HepG2 (cell line): ENCODE results near the gene TMEM117. TPM values are rescaled to one million over a fixed set of nuclear protein-coding genes. Genes with fewer than 3 reads are reported as not detected.
A peak's percentile ranks its signal among the peaks of the same experiment; 100 is the strongest.

Experiments used
- AHR ChIP-seq: IDR thresholded peaks from 2 replicates; pipeline ENCODE4 v1.6.1; 2018; ENCODE audit warnings: missing genetic modification reagents, missing compliant biosample characterization
- ARID2 ChIP-seq: sonication (generic); formaldehyde crosslinking; IDR thresholded peaks from 2 replicates; pipeline ENCODE4 v1.8.1; 2022; ENCODE audit warnings: mild to moderate bottlenecking, missing genetic modification reagents, borderline replicate concordance
- CSRNP2 ChIP-seq: sonication (generic); formaldehyde crosslinking; conservative IDR thresholded peaks from 2 replicates; pipeline ENCODE4 v1.8.0; 2022; ENCODE audit warnings: low read depth, missing genetic modification reagents
- FOXP1 ChIP-seq, 2 experiments: fragments of 450-650 bp in 1 of 2; IDR thresholded peaks; 2 replicates each; pipeline ENCODE4 v1.6.1; 2017 to 2018; ENCODE audit warnings: antibody characterized with exemption in 1 of 2
- HCFC1 ChIP-seq: fragments of 150-350 bp; IDR thresholded peaks from 2 replicates; pipeline ENCODE4 v1.6.1; 2014; ENCODE audit warnings: low read depth, low read length
- HDAC6 ChIP-seq: fragments of 200-600 bp; sonication (generic); IDR thresholded peaks from 2 replicates; pipeline ENCODE4 v1.7.0; 2017; ENCODE audit warnings: mild to moderate bottlenecking, antibody characterized with exemption, low read length, low read depth
- HNF4A ChIP-seq: sonication (generic); formaldehyde crosslinking; IDR thresholded peaks from 2 replicates; pipeline ENCODE4 v1.4.0; 2020; ENCODE audit warnings: missing genetic modification reagents
- HNRNPH1 ChIP-seq: fragments of 200-400 bp; formaldehyde crosslinking; optimal IDR thresholded peaks from 2 replicates; pipeline ENCODE3; 2017; ENCODE audit warnings: mild to moderate bottlenecking, low read depth, low read length
- MEF2D ChIP-seq: sonication (generic); formaldehyde crosslinking; IDR thresholded peaks from 2 replicates; pipeline ENCODE4 v1.5.1; 2020; ENCODE audit warnings: mild to moderate bottlenecking, missing genetic modification reagents
- NFKB2 ChIP-seq: sonication (generic); formaldehyde crosslinking; IDR thresholded peaks from 2 replicates; pipeline ENCODE4 v1.4.0; 2020; ENCODE audit warnings: missing genetic modification reagents, borderline replicate concordance
- NFYC ChIP-seq: IDR thresholded peaks from 2 replicates; pipeline ENCODE4 v1.6.1; 2016; ENCODE audit warnings: missing genetic modification reagents, missing compliant biosample characterization
- NR2F6 ChIP-seq, 2 experiments: IDR thresholded peaks; 2 replicates each; pipeline ENCODE4 v1.6.1; 2016; ENCODE audit warnings: antibody characterized with exemption in 1 of 2, mild to moderate bottlenecking in 1 of 2
- RARA ChIP-seq: IDR thresholded peaks from 2 replicates; pipeline ENCODE4 v1.6.1; 2016; ENCODE audit warnings: missing genetic modification reagents, missing compliant biosample characterization
- SATB2 ChIP-seq: sonication (generic); formaldehyde crosslinking; IDR thresholded peaks from 2 replicates; pipeline ENCODE4 v1.5.0; 2020; ENCODE audit warnings: missing genetic modification reagents
- TARDBP ChIP-seq: sonication (generic); formaldehyde crosslinking; IDR thresholded peaks from 2 replicates; pipeline ENCODE4 v1.8.0; 2022; ENCODE audit warnings: mild to moderate bottlenecking, missing genetic modification reagents
- TBL1XR1 ChIP-seq: fragments of 150-350 bp; IDR thresholded peaks from 2 replicates; pipeline ENCODE4 v1.6.1; 2014; ENCODE audit warnings: borderline replicate concordance, low read length; ENCODE audit not compliant: partially characterized antibody
- TRIM22 ChIP-seq: fragments of 450-650 bp; IDR thresholded peaks from 2 replicates; pipeline ENCODE4 v1.6.1; 2017
- UBTF ChIP-seq: sonication (generic); formaldehyde crosslinking; IDR thresholded peaks from 2 replicates; pipeline ENCODE4 v1.4.0; 2020; ENCODE audit warnings: mild to moderate bottlenecking, missing genetic modification reagents
- ZNF264 ChIP-seq: sonication (generic); formaldehyde crosslinking; IDR thresholded peaks from 2 replicates; pipeline ENCODE4 v1.4.0; 2020; ENCODE audit warnings: missing genetic modification reagents
- ZNF34 ChIP-seq: sonication (generic); formaldehyde crosslinking; IDR thresholded peaks from 2 replicates; pipeline ENCODE4 v1.4.0; 2020; ENCODE audit warnings: mild to moderate bottlenecking, missing genetic modification reagents, borderline replicate concordance
- ZNF367 ChIP-seq: sonication (generic); formaldehyde crosslinking; IDR thresholded peaks from 2 replicates; pipeline ENCODE4 v1.4.0; 2020; ENCODE audit warnings: missing genetic modification reagents, borderline replicate concordance
- ZNF501 ChIP-seq: sonication (generic); formaldehyde crosslinking; IDR thresholded peaks from 2 replicates; pipeline ENCODE4 v1.5.1; 2020; ENCODE audit warnings: mild to moderate bottlenecking, moderate library complexity, missing genetic modification reagents
- ZNF530 ChIP-seq: sonication (generic); formaldehyde crosslinking; IDR thresholded peaks from 2 replicates; pipeline ENCODE4 v1.5.0; 2020; ENCODE audit warnings: low read depth, mild to moderate bottlenecking, missing genetic modification reagents
- ZNF652 ChIP-seq: IDR thresholded peaks from 2 replicates; pipeline ENCODE4 v1.6.1; 2016; ENCODE audit warnings: low read depth, borderline replicate concordance
- ZNF704 ChIP-seq: sonication (generic); formaldehyde crosslinking; IDR thresholded peaks from 2 replicates; pipeline ENCODE4 v1.8.1; 2023; ENCODE audit warnings: mild to moderate bottlenecking, inconsistent platforms, moderate library complexity, missing genetic modification reagents, borderline replicate concordance
- ZNF720 ChIP-seq: sonication (generic); formaldehyde crosslinking; IDR thresholded peaks from 2 replicates; pipeline ENCODE4 v1.4.0; 2020; ENCODE audit warnings: missing genetic modification reagents
- ZZZ3 ChIP-seq: sonication (generic); formaldehyde crosslinking; IDR thresholded peaks from 2 replicates; pipeline ENCODE4 v1.4.0; 2020; ENCODE audit warnings: missing genetic modification reagents, mild to moderate bottlenecking, borderline replicate concordance
- polyA plus RNA-seq, 8 experiments: library from polyadenylated mRNA; depleted of rRNA in 3 of 8; stranded (reverse) in 7 of 8; unstranded in 1 of 8; fragments of >200 nt; fragmentation: Illumina TruSeq in 4 of 8; extraction: Trizol in 4 of 8; gene quantifications; 2 replicates each; pipeline versions ENCODE4 v1.2.1 to v1.2.3, GENCODE V29; 2011 to 2016; ENCODE audit warnings: low read depth in 4 of 8, missing spikeins in 1 of 8, mixed read lengths in 1 of 8; ENCODE audit not compliant: insufficient read depth in 1 of 8
- total RNA-seq, 5 experiments: library from RNA; depleted of rRNA; stranded (reverse); fragments of >200 nt; fragmentation: Illumina TruSeq; extraction: Trizol; gene quantifications; 2 replicates each; pipeline ENCODE4 v1.2.3, GENCODE V29; 2016; ENCODE audit warnings: low read depth in 1 of 5

The TMEM117 gene
- total and polyA plus RNA-seq, 2 of the 13 experiments (the other 11 are each of a cell fraction or from before 2014, with no cell fraction given): 2.8 to 8.5 TPM

- no peak for TF ChIP-seq TBL1XR1
- no peak for TF ChIP-seq ZNF501 (CRISPR knock-in tag)
- no peak for TF ChIP-seq ZNF264 (CRISPR knock-in tag)
- TF ChIP-seq ZNF652 (CRISPR knock-in tag): no peak
- no peak for TF ChIP-seq ZNF34
- TF ChIP-seq CSRNP2: no peak
- no peak for TF ChIP-seq ZNF530 (CRISPR knock-in tag)
- no peak for TF ChIP-seq SATB2 (CRISPR knock-in tag)
- no peak for TF ChIP-seq HNF4A (CRISPR knock-in tag)
- no peak for TF ChIP-seq NR2F6 (IDR thresholded peaks at IDR 0.05)
- no peak for TF ChIP-seq NR2F6 (CRISPR knock-in tag; IDR thresholded peaks at IDR 0.05)
- TF ChIP-seq ZZZ3: no peak
- TF ChIP-seq AHR (CRISPR knock-in tag): no peak
- no peak for TF ChIP-seq HNRNPH1
- TF ChIP-seq NFYC (CRISPR knock-in tag): no peak
- no peak for TF ChIP-seq NFKB2 (CRISPR knock-in tag)
- TF ChIP-seq TRIM22: no peak
- TF ChIP-seq MEF2D (CRISPR knock-in tag): no peak
- TF ChIP-seq FOXP1 (IDR thresholded peaks at IDR 0.05): 0 out of 2 replicates have a peak, but pooled peaks have one; percentile 14
- no peak for TF ChIP-seq FOXP1 (CRISPR knock-in tag; IDR thresholded peaks at IDR 0.05)
- TF ChIP-seq ZNF720 (CRISPR knock-in tag): no peak
- TF ChIP-seq ZNF704 (CRISPR knock-in tag): no peak
- no peak for TF ChIP-seq TARDBP (CRISPR knock-in tag)
- no peak for TF ChIP-seq UBTF (CRISPR knock-in tag)
- no peak for TF ChIP-seq HCFC1
- TF ChIP-seq HDAC6: no peak
- TF ChIP-seq ZNF367 (CRISPR knock-in tag): no peak
- 0 out of 2 replicates have a peak, but pooled peaks have one; percentile 9 for TF ChIP-seq ARID2 (CRISPR knock-in tag)
- 0 out of 2 replicates have a peak, but pooled peaks have one; percentile 2 for TF ChIP-seq RARA (CRISPR knock-in tag)
These were observed 651 bp downstream of the TMEM117 start (continued) for GRCh38 chr12:43836475-43836989.
